ENCODE measurements around the gene SSR2.

Gene SSR2

GRCh38 chr1:155974208-155975115, 46.3 kb downstream of the SSR2 start:
- no peak for DNase-seq (ENCODE audit: low spot score)

DNA sequence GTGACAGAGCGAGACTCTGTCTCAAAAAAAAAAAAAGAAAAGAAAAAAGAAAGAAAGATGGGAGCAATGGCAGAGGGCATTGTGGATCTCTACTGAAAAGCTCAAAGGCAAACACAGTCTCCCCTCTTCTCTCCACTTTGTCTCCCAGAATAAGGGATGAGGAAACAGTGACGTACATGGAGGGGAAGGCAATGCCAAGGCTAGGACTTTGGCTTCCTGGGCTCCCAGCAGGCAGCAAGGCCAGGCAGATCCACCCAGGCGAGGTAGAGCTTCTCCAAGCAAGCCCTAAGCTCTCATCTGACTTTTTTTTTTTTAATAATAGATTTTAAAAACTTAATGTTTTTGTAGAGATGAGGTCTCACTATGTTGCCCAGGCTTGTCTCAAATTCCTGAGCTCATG, 47.0 kb downstream of the SSR2 start:
- DNase-seq (ENCODE audit: low spot score): no peak

DNA sequence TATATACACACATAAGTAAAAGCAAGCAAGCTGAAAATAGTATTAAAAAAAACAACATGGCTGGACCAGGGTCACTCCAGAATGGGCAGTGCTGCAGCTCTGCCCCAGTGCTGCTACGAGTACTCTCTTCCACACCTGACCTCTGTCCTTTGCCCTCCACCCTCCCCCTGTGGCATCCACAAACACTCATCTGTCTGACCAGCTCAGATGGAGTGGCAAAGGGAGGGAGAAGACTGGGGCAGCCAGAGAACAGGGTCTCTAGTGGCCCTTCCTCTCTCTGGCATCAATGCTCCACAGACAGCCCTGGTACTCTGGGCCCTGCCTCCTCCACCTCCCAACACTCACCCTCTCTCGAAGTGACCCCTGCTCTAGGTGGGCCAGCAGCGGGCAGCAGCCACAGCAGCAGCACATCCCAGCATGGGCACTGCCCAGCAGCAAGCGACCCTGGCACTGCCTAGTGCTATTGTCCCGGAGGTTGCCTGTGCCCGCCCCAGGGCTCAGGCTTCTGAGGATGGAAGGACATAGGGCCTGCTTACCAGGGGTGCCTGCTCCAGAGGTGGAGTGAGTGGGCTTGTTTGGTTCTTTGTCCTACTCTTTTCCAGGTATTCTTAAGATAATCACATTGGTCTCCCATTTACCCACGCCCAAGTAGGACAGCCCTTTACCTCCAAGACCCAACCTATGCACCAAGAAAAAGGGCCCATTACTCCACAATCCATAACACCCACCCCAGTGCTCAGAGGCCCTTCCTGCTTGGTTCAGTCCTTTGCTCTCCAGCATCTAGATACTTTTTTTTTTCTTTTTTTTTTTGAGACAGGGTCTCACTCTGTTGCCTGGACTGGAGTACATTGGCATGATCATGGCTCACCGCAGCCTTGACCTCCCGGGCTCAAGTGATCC, 48.6 kb downstream of the SSR2 start:
- no peak for DNase-seq (ENCODE audit: low spot score)

DNA sequence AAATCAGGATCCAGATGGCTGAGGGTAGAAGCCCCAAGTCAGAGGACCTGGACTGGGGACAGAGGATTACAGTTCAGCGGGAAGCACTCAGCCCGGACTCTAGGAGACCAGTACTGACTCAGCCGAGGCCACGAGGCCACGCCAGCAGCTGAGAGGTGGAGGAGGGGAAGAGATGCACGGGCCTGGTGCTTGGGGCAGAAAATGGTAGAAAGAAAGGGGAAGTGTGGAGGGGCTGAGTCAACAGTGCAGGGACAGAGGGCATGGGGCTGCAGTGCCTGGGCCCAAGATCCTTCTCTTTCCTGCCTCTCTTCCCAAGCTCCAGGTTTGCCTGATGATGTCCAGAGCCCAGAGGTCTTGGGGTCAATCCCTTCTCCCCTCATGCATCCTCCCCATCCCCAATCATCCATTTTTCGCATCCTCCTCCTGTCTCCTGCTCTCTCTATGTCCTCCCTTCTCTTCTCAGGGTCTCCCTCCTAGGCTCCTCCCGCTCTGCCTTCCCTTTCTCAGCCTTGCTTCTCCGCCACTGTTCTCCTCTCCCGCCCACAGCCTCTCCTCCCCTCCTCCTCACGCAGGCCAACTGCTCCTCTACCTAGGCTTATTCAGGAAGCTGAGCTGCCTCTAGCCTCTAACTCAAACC, 50.1 kb downstream of the SSR2 start:
- DNase-seq (ENCODE audit: low spot score): no peak

DNA sequence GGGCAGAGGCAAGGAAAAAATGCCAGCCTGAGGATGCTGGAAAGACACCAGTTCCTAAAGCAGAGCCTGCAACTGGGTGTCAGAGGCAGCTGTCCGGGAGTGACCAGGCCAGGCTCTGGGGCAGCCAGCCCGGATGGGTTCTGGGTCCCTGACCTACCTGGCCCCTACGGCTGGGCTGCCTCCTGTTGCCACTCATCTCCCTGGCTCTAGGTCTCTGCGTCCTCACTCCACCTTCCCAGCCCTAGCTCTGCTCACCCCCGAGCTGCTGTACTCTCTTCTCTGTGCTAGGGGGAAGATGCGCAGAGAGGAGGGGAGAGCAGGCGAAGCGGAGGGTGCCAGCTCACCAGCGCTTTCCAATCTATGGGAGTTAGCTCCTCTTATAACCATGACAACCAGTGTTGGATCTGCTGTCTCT, 51.4 kb downstream of the SSR2 start:
- DNase-seq (ENCODE audit: low spot score): no peak

- no peak for DNase-seq (ENCODE audit: low spot score)
Measured at GRCh38 chr1:155968670-155969069, 52.1 kb downstream of the SSR2 start.

DNA sequence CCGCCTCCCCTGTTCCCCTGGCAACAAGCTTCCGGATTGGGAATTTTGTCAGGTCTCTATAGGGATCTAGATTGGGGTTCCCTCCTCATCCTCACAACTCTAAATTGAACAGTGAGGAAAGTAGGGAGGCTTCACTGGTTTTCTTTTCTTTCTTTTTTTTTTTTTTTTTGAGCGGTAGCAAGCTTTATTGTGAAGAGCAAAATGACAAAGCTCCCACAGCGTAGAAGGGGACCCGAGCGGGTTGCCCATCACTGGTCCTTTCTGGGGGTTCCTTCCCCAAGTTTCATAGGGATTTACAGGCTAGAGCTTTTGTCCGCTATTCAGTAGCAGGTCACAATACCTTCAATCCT, 52.7 kb downstream of the SSR2 start:
- DNase-seq (ENCODE audit: low spot score): no peak

- DNase-seq (ENCODE audit: low spot score): no peak
Measured at GRCh38 chr1:155967341-155968050, 53.3 kb downstream of the SSR2 start.

DNA sequence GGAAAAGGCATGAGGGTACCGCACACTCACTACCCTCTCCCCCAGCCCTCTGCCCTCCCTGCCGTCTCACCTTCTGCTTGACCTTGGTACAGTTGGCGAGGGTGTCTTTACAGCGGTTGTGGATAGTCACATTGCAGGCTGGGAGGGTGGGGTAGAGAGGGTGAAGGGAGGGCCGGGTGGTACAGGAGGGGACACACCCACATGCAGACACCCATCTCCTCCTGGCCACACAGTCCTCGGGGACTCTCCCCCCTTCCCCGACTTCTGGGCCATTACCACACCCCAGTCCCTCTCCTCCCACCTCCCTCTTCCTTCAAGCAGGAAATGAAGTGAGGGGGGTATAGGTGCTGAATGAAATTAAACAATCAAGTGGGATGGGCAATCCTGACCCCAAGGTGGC, 54.0 kb downstream of the SSR2 start:
- DNase-seq (ENCODE audit: low spot score): no peak

DNA sequence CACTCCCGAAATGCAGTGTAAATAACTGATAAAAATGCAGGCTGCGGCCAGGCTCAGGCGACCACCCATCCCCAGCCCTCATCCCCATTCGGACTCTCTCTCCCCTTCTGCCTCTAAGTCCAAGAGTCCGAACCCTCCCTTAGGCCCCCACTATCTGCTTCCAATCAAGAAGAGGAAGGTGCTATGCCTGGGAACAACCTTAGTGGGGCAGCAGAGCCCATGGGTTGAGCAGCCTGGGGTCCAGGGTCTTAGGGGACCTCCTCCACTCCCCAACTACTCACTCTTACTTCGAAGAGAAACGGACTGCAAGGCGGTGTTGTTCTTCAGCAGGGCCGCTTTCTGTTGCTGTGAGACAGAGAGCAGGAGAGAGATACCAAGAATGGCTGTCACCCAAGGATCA, 54.6 kb downstream of the SSR2 start:
- DNase-seq (ENCODE audit: low spot score): no peak

GRCh38 chr1:155964193-155964592, 56.6 kb downstream of the SSR2 start:
- DNase-seq (ENCODE audit: low spot score): no peak

DNA sequence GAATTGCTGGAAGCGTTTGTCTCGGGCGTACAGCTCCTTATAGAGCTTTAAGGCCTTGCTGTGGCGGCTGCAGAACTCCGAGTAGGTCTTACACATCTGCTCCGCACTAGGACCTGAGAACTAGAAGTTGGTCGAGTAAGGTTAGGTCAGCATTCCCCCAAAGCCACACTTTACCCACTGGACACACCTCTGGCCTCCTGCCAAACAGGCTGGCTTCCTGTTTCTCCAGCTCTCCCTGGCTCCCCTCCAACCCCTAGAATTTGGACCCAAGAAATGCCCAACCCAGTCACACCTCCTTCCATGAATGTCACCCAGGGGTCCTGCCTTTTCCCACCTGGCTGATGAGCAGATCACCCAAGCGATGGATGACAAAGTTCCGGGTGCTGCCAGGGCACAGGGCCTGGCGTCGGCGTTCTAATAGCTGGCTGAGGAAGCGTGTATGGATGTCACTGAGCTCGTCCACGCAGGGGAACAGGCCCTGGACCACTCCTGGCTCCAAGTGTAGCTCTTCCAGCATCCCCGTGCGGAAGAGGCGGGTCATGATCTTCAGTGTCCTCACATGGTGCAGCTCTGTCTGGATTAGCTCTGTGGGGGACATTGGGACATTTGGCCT, 58.0 kb downstream of the SSR2 start:
- no peak for DNase-seq (ENCODE audit: low spot score)

DNA sequence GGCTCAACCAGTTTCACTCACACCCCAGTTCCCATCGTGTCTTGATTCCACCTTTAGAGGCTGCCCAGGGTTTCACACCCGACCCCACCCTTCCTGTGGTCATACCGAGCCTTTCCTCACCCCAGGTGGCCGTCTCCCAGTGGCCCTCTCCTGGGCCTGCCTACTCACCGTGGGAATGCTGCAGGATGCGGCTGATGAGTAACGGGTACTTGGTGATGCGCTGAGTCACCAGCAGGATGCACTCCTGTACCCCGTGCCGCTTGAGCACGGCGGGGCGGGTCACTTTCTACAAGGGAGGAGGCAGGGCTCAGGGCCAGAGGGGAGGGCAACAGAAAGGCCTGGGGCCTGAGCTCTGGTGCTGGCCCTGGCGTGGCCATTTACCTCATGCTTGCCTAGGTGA, 58.8 kb downstream of the SSR2 start:
- no peak for DNase-seq (ENCODE audit: low spot score)

GRCh38 chr1:155960081-155960745, 60.5 kb downstream of the SSR2 start:
- DNase-seq (ENCODE audit: low spot score): no peak
